HG03039 (cell line): ENCODE data around the gene NRAP.

Experiments
- ATAC-seq: cut with Tn5 transposase; IDR thresholded peaks from one replicate; pipeline ENCODE4 v1.9.1; 2021; ENCODE audit warnings: mild to moderate bottlenecking, moderate library complexity; ENCODE audit not compliant: unreplicated experiment

NRAP gene

GRCh38 chr10:113643183-113643582, 20.7 kb downstream of the NRAP start:
- ATAC-seq, result no peak

GRCh38 chr10:113641702-113642101, 22.1 kb downstream of the NRAP start:
- no peak for ATAC-seq

- no peak for ATAC-seq
Observed at GRCh38 chr10:113639966-113640365, 23.9 kb downstream of the NRAP start.

GRCh38 chr10:113631684-113632367, 32.0 kb downstream of the NRAP start:
- no peak for ATAC-seq

- ATAC-seq, result no peak
Observed at GRCh38 chr10:113630929-113631533, 32.8 kb downstream of the NRAP start.

- no peak for ATAC-seq
Observed at GRCh38 chr10:113628607-113629153, 35.2 kb downstream of the NRAP start.

- ATAC-seq, result no peak
Observed at GRCh38 chr10:113627836-113628235, 36.0 kb downstream of the NRAP start.

GRCh38 chr10:113626809-113627355, 37.0 kb downstream of the NRAP start:
- no peak for ATAC-seq

- no peak for ATAC-seq
Observed at GRCh38 chr10:113625461-113626186, 38.2 kb downstream of the NRAP start.

- ATAC-seq, result no peak
Observed at GRCh38 chr10:113622831-113623230, 41.0 kb downstream of the NRAP start.

GRCh38 chr10:113621799-113622198, 42.0 kb downstream of the NRAP start:
- no peak for ATAC-seq

GRCh38 chr10:113620936-113621335, 42.9 kb downstream of the NRAP start:
- no peak for ATAC-seq

- ATAC-seq, result no peak
Observed at GRCh38 chr10:113620511-113620910, 43.3 kb downstream of the NRAP start.

GRCh38 chr10:113619401-113619800, 44.4 kb downstream of the NRAP start:
- no peak for ATAC-seq

GRCh38 chr10:113618338-113618737, 45.5 kb downstream of the NRAP start:
- no peak for ATAC-seq

GRCh38 chr10:113617086-113617485, 46.8 kb downstream of the NRAP start:
- no peak for ATAC-seq

GRCh38 chr10:113616244-113617074, 47.4 kb downstream of the NRAP start:
- ATAC-seq, result no peak

- ATAC-seq, result no peak
Observed at GRCh38 chr10:113613977-113614690, 49.7 kb downstream of the NRAP start.

GRCh38 chr10:113613427-113613826, 50.4 kb downstream of the NRAP start:
- ATAC-seq, result no peak

GRCh38 chr10:113612154-113612553, 51.7 kb downstream of the NRAP start:
- ATAC-seq, result no peak
